ENCODE data around the gene SPART.
"Not testable (repeated sequence)": the region's sequence is repeated elsewhere in the genome, so short reads cannot be mapped to it uniquely, and the experiment has no call there.

Gene SPART

GRCh38 chr13:36354842-36355623 is 8.8 kb upstream of the SPART start:
- no peak for DNase-seq (ENCODE audit: low spot score)

GRCh38 chr13:36353001-36353400 is 6.8 kb upstream of the SPART start:
- DNase-seq (ENCODE audit: low spot score): no peak

- DNase-seq (ENCODE audit: low spot score): peak; percentile 16
Measured at GRCh38 chr13:36352350-36352749, 6.2 kb upstream of the SPART start.

GRCh38 chr13:36347531-36348210 is 1.5 kb upstream of the SPART start:
- no peak for DNase-seq (ENCODE audit: low spot score)

- DNase-seq (ENCODE audit: low spot score): peak; percentile 70
Measured at GRCh38 chr13:36345438-36346221, 564 bp downstream of the SPART start.

- DNase-seq (ENCODE audit: low spot score): no peak
Measured at GRCh38 chr13:36344886-36345437, 1.2 kb downstream of the SPART start.

GRCh38 chr13:36344173-36344572 is 2.0 kb downstream of the SPART start:
- peak; percentile 21 for DNase-seq (ENCODE audit: low spot score)

- DNase-seq (ENCODE audit: low spot score): no peak
Measured at GRCh38 chr13:36343766-36344165, 2.4 kb downstream of the SPART start.

- DNase-seq (ENCODE audit: low spot score): no peak
Measured at GRCh38 chr13:36342715-36343114, 3.5 kb downstream of the SPART start.

- peak; percentile 11 for DNase-seq (ENCODE audit: low spot score)
Measured at GRCh38 chr13:36341718-36342117, 4.5 kb downstream of the SPART start.

GRCh38 chr13:36339600-36340155 is 6.5 kb downstream of the SPART start:
- DNase-seq (ENCODE audit: low spot score): no peak

- no peak for DNase-seq (ENCODE audit: low spot score)
Measured at GRCh38 chr13:36337938-36338641, 8.1 kb downstream of the SPART start.

- peak; percentile 18 for DNase-seq (ENCODE audit: low spot score)
Measured at GRCh38 chr13:36332986-36333385, 13.2 kb downstream of the SPART start.

- DNase-seq (ENCODE audit: low spot score): not testable (repeated sequence)
Measured at GRCh38 chr13:36332255-36332654, 13.9 kb downstream of the SPART start.

GRCh38 chr13:36331280-36331679 is 14.9 kb downstream of the SPART start:
- DNase-seq (ENCODE audit: low spot score): no peak

- no peak for DNase-seq (ENCODE audit: low spot score)
Measured at GRCh38 chr13:36329361-36329760, 16.8 kb downstream of the SPART start.

GRCh38 chr13:36328821-36329220 is 17.4 kb downstream of the SPART start:
- no peak for DNase-seq (ENCODE audit: low spot score)

GRCh38 chr13:36325912-36326311 is 20.3 kb downstream of the SPART start:
- DNase-seq (ENCODE audit: low spot score): no peak

- not testable (repeated sequence) for DNase-seq (ENCODE audit: low spot score)
Measured at GRCh38 chr13:36324881-36325280, 21.3 kb downstream of the SPART start.

- DNase-seq (ENCODE audit: low spot score): no peak
Measured at GRCh38 chr13:36323951-36324566, 22.1 kb downstream of the SPART start.

- DNase-seq (ENCODE audit: low spot score): no peak
Measured at GRCh38 chr13:36323408-36323807, 22.8 kb downstream of the SPART start.
